Astrocyte of the spinal cord (primary cell): ENCODE results near the gene ANKRD16.
"Not testable (repeated sequence)": the region's sequence is repeated elsewhere in the genome, so short reads cannot be mapped to it uniquely, and the experiment has no call there.

Experiments used
- DNase-seq: peaks from one replicate; pipeline ENCODE4 v3.0.0; 2011; ENCODE audit warnings: low read depth, low spot score
- H3K4me3 ChIP-seq: 2 replicates; pipeline ENCODE4 v1.5.1; 2011; ENCODE audit warnings: low read depth, mild to moderate bottlenecking, low read length, moderate library complexity
- CTCF ChIP-seq: IDR thresholded peaks from 2 replicates; pipeline ENCODE4 v1.5.1; 2012; ENCODE audit warnings: low read depth, mild to moderate bottlenecking, low read length, inconsistent platforms
- in situ Hi-C: cut with HindIII; loops from 2 replicates; pipeline ENCODE4 v1.10.0; 2017; ENCODE audit warnings: low sequenced_read_pairs

The ANKRD16 gene

DNA sequence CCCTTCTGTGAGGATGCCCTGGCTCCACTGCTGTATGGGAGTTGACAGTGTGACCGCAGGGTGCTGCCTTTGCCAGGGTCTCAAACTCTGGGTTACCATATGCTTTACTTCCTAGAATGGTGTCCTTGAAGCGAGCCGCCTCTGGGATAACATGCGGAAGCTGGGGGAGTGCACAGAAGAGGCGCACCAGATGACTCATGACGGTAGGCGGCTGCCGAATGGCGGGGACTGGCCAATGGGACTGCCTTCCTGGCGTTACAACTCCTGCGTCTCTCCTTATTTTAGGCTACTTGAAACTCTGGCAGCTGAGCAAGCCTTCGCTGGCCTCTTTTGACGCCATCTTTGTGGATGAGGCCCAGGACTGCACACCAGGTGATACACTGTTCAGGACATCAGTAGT, 27.6 kb upstream of the ANKRD16 start:
- in situ Hi-C loops = no loop called here
- no peak for TF ChIP-seq CTCF
- DNase-seq = no peak
- H3K4me3 ChIP-seq = no peak overlapping the region

DNA sequence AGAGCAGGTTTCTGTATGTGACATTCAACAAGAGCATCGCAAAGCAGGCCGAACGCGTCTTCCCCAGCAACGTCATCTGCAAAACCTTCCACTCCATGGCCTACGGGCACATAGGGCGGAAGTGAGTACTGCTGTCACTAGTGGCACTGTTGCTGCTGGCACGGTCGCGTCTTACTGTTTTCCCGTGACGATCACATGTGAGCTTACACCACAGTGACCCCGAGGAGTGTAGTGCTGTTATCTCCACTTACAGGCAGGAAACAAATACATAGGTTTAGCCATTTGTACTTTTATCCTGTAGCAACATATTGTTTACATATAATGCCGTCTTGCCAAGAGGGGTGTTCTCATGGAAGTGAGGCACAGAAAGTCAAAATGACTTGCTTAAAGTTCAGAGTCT, 25.8 kb upstream of the ANKRD16 start:
- H3K4me3 ChIP-seq = no peak overlapping the region
- DNase-seq = no peak
- TF ChIP-seq CTCF = no peak
- in situ Hi-C loops = no loop called here

DNA sequence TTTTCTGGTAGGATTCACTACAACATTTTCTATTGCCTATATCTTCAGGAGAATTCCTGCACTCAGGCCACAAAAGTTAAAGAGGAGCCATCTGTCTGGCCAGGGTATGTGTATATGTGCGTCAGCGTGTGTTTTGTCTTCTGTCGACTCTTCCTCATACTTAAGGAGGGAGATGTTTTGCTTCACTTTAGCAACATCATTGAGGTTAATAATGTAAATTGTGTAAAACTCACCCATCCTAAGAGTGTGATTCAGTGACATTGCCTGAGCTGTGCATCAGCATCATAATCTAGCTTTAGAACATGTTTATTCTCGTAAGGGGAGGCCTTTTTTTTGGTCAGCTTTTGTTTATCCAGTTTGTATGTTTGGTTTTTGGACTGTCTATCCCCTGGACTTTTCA, 24.0 kb upstream of the ANKRD16 start:
- DNase-seq = no peak

DNA sequence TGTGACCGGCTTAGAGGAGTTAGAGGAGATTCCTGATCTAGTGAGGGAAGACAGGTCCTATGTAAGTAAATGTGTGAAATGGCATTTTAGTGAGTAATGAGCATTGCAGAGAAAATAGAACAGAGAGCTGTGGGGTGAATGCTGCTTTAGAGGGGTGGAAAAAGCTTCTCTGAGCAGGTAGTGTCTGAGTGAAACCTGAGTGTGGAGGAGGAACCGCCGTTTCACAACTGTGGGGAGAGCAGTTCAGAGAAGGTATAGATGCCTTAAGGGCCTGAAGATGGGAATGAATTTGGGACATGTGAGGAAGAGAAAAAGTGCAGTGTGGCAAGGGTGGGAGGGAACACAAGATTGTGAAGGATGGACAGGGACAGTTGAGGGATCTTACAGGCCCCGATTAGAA, 22.0 kb upstream of the ANKRD16 start:
- TF ChIP-seq CTCF = no peak
- in situ Hi-C loops = no loop called here
- no peak for DNase-seq
- no peak overlapping the region for H3K4me3 ChIP-seq

More for the DNA sequence above, 24.0 kb upstream of the ANKRD16 start:
- in situ Hi-C loops = no loop called here
- H3K4me3 ChIP-seq = no peak overlapping the region
- no peak for TF ChIP-seq CTCF

DNA sequence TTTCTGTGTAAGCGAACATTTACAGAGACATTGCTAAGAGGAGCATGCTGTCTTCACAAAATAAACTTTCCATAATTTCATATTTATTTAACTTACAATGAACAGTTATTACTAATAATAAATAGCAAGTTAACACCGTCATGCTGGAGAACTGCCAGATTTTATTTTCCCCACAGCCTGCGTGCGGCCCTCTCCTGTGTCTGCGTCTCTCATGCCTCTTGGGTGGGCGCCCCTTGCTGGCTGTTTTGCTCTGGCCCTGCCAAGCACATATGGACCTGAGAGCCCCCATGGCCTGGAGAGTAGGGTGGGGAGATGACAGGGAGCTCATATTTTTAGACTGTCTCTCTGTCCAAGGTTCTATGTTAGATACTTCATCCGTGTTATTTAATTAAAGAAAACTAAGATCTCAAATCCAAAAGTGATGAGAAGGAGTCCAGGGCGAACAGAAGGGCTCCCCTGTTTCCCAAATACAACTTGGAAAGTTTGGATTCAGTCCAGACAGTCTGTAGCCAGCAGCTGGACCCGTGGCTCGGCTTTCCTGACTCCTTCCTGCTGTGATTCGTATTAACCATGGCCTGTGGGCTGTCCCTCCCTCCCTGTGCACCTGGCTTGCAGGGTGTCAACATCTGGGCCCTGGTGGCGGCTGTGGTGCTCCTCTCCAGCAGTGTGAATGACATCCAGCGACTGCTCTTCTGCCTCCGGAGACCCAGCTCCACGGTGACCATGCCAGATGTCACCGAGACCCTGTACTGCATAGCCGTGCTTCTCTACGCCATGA, 20.8 kb upstream of the ANKRD16 start:
- in situ Hi-C loops = no loop called here
- DNase-seq = peak; percentile 6
- no peak overlapping the region for H3K4me3 ChIP-seq
- TF ChIP-seq CTCF = no peak

GRCh38 chr10:5908676-5909075, 19.0 kb upstream of the ANKRD16 start:
- DNase-seq, H3K4me3 ChIP-seq, in situ Hi-C loops: not testable (repeated sequence)

DNA sequence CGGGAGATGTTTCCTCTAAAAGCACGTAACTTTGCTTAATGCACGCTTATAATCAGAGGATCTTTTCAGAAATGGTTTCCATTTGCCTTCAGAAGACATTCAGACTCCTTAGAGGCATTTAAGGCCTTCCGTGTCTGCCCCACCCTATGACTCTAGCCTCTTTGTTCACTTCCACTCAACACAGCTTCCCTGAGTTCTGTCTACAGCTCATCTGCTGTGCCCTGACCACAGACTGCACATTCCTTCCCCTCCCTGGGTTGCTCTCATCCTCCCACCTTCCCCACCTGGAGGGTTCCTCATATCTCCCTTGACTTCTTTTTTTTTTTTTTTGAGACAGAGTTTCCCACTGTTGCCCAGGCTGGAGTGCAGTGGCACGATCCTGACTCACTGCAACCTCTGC, 17.0 kb upstream of the ANKRD16 start:
- in situ Hi-C loops = no loop called here

More for the DNA sequence above, 17.0 kb upstream of the ANKRD16 start:
- no peak for TF ChIP-seq CTCF
- no peak for DNase-seq
- no peak overlapping the region for H3K4me3 ChIP-seq
